H9 (cell line): Measurements from ENCODE around the gene COL4A1. TPM values are rescaled to one million over a fixed set of nuclear protein-coding genes. Genes with fewer than 3 reads are reported as not detected.
A peak's percentile ranks its signal among the peaks of the same experiment; 100 is the strongest.

ENCODE experiments used
- DNase-seq: peaks from one replicate; pipeline ENCODE4 v3.0.0-alpha.2; 2017
- H2AFZ ChIP-seq: one replicate; pipeline ENCODE4 v1.6.1; 2013; ENCODE audit warnings: mild to moderate bottlenecking, low read length, control low read depth, moderate library complexity
- H2AK5ac ChIP-seq: 2 replicates; pipeline ENCODE4 v1.6.1; 2013; ENCODE audit warnings: low read length, control low read depth, mixed read lengths; ENCODE audit not compliant: insufficient read length
- H2BK120ac ChIP-seq: one replicate; pipeline ENCODE4 v1.6.1; 2013; ENCODE audit warnings: low read depth, mild to moderate bottlenecking, low read length, control low read depth, inconsistent platforms; ENCODE audit not compliant: poor library complexity, severe bottlenecking
- H2BK12ac ChIP-seq: 2 replicates; pipeline ENCODE4 v1.6.1; 2013; ENCODE audit warnings: low read length, control low read depth, mixed read lengths, low read depth; ENCODE audit not compliant: insufficient read length
- H2BK15ac ChIP-seq: 2 replicates; pipeline ENCODE4 v1.6.1; 2013; ENCODE audit warnings: low read depth, low read length, control low read depth
- H2BK20ac ChIP-seq: one replicate; pipeline ENCODE4 v1.6.1; 2013; ENCODE audit warnings: low read depth, mild to moderate bottlenecking, low read length, control low read depth, inconsistent platforms; ENCODE audit not compliant: poor library complexity, severe bottlenecking
- H2BK5ac ChIP-seq: 2 replicates; pipeline ENCODE4 v1.6.1; 2013; ENCODE audit warnings: low read length, control low read depth, mixed read lengths; ENCODE audit not compliant: insufficient read length
- H3K14ac ChIP-seq: 2 replicates; pipeline ENCODE4 v1.6.1; 2013; ENCODE audit warnings: low read length, control low read depth; ENCODE audit not compliant: insufficient read depth
- H3K18ac ChIP-seq: 2 replicates; pipeline ENCODE4 v1.6.1; 2013; ENCODE audit warnings: low read depth, mild to moderate bottlenecking, mixed read lengths, low read length, control low read depth; ENCODE audit not compliant: insufficient read length
- H3K23ac ChIP-seq: 2 replicates; pipeline ENCODE4 v1.6.1; 2013; ENCODE audit warnings: low read length, control low read depth, mixed read lengths, low read depth; ENCODE audit not compliant: insufficient read length
- H3K23me2 ChIP-seq: 2 replicates; pipeline ENCODE4 v1.6.1; 2013; ENCODE audit warnings: low read depth, mild to moderate bottlenecking, mixed read lengths, low read length, control low read depth; ENCODE audit not compliant: insufficient read length, poor library complexity, severe bottlenecking
- H3K27ac ChIP-seq: 2 replicates; pipeline ENCODE4 v1.5.1; 2013; ENCODE audit warnings: low read length, control low read depth, mixed read lengths, low read depth; ENCODE audit not compliant: insufficient read length
- H3K27me3 ChIP-seq: 2 replicates; pipeline ENCODE4 v1.6.1; 2013; ENCODE audit warnings: low read length, control low read depth, inconsistent platforms; ENCODE audit not compliant: insufficient read depth
- H3K4ac ChIP-seq: 2 replicates; pipeline ENCODE4 v1.6.1; 2013; ENCODE audit warnings: low read depth, mild to moderate bottlenecking, control low read depth, inconsistent platforms, low read length, moderate library complexity
- H3K4me1 ChIP-seq: 2 replicates; pipeline ENCODE4 v1.6.1; 2013; ENCODE audit warnings: low read length, control low read depth, inconsistent platforms; ENCODE audit not compliant: insufficient read depth
- H3K4me2 ChIP-seq: 2 replicates; pipeline ENCODE4 v1.6.1; 2013; ENCODE audit warnings: low read length, control low read depth, mixed read lengths; ENCODE audit not compliant: insufficient read length, insufficient read depth
- H3K56ac ChIP-seq: 2 replicates; pipeline ENCODE4 v1.6.1; 2013; ENCODE audit warnings: low read depth, mild to moderate bottlenecking, mixed read lengths, low read length, control low read depth; ENCODE audit not compliant: insufficient read length
- H3K79me1 ChIP-seq: 2 replicates; pipeline ENCODE4 v1.6.1; 2013; ENCODE audit warnings: low read depth, mild to moderate bottlenecking, moderate library complexity, low read length, control low read depth, inconsistent platforms; ENCODE audit not compliant: insufficient read depth, poor library complexity, severe bottlenecking
- H3K79me2 ChIP-seq: 2 replicates; pipeline ENCODE4 v1.6.1; 2013; ENCODE audit warnings: low read length, control low read depth, inconsistent platforms; ENCODE audit not compliant: insufficient read depth
- H3K9ac ChIP-seq: 2 replicates; pipeline ENCODE4 v1.6.1; 2013; ENCODE audit warnings: low read length, control low read depth, mixed read lengths; ENCODE audit not compliant: insufficient read length; ENCODE audit errors: extremely low read depth
- H3K9me3 ChIP-seq: one replicate; pipeline ENCODE4 v1.6.1; 2013; ENCODE audit warnings: low read depth, low read length, inconsistent platforms; ENCODE audit not compliant: control insufficient read depth
- H3T11ph ChIP-seq: one replicate; pipeline ENCODE4 v1.6.1; 2013; ENCODE audit warnings: mild to moderate bottlenecking, low read length, control low read depth, inconsistent platforms
- H4K20me1 ChIP-seq: one replicate; pipeline ENCODE4 v1.6.1; 2013; ENCODE audit not compliant: control insufficient read depth, insufficient read length, insufficient read depth
- H4K5ac ChIP-seq: 2 replicates; pipeline ENCODE4 v1.6.1; 2013; ENCODE audit warnings: low read depth, mild to moderate bottlenecking, mixed read lengths, low read length, control low read depth; ENCODE audit not compliant: insufficient read length
- H4K8ac ChIP-seq: replicated peaks from 2 replicates; pipeline ENCODE4 v1.6.1; 2013; ENCODE audit warnings: low read length, control low read depth, mixed read lengths, low read depth; ENCODE audit not compliant: insufficient read length
- H4K91ac ChIP-seq: 2 replicates; pipeline ENCODE4 v1.6.1; 2013; ENCODE audit warnings: low read depth, mild to moderate bottlenecking, moderate library complexity, mixed read lengths, low read length, control low read depth; ENCODE audit not compliant: insufficient read length
- H3K27ac Mint-ChIP-seq, 3 experiments: 2 replicates in 2 of 3; 3 replicates in 1 of 3; pipeline ENCODE4 v1.8.0; 2020 to 2021; ENCODE audit warnings: mixed read lengths in 3 of 3, mild to moderate bottlenecking in 1 of 3, moderate library complexity in 1 of 3
- H3K27me3 Mint-ChIP-seq: 2 replicates; pipeline ENCODE4 v1.8.0; 2021; ENCODE audit warnings: low read depth, mild to moderate bottlenecking, moderate library complexity, mixed read lengths
- H3K36me3 Mint-ChIP-seq, 3 experiments: 2 replicates in 2 of 3; 3 replicates in 1 of 3; pipeline ENCODE4 v1.8.0; 2020 to 2021; ENCODE audit warnings: low read depth in 3 of 3, mixed read lengths in 3 of 3; ENCODE audit not compliant: insufficient read depth in 1 of 3
- H3K4me1 Mint-ChIP-seq, 2 experiments: 2 replicates each; pipeline ENCODE4 v1.8.0; 2020; ENCODE audit warnings: mixed read lengths in 2 of 2
- H3K4me3 Mint-ChIP-seq, 2 experiments: 2 replicates in 1 of 2; 3 replicates in 1 of 2; pipeline ENCODE4 v1.8.0; 2020 to 2021; ENCODE audit warnings: mild to moderate bottlenecking in 2 of 2, mixed read lengths in 2 of 2, moderate library complexity in 1 of 2
- H3K9me3 Mint-ChIP-seq, 2 experiments: 2 replicates in 1 of 2; 3 replicates in 1 of 2; pipeline ENCODE4 v1.8.0; 2020; ENCODE audit warnings: mild to moderate bottlenecking in 2 of 2, mixed read lengths in 2 of 2, moderate library complexity in 1 of 2
- CTCF ChIP-seq: fragments of 200-600 bp; sonication (generic); conservative IDR thresholded peaks from 3 replicates; pipeline ENCODE4 v1.8.0; 2021; ENCODE audit warnings: antibody characterized with exemption, mild to moderate bottlenecking
- WGBS: extraction: QIAGEN DNeasy Blood & Tissue Kit; methylation state at CpG from one replicate; pipeline ENCODE4 v1.1.7; 2013; ENCODE audit warnings: missing lambda C conversion rate, low lambda C conversion rate, mixed read lengths; ENCODE audit not compliant: insufficient read length; ENCODE audit errors: extremely low coverage; 5-methylcytosine and 5-hydroxymethylcytosine counted together
- total RNA-seq: library from RNA; stranded (reverse); gene quantifications from 2 replicates; pipeline ENCODE4 v1.2.1, GENCODE V29; 2021

Gene COL4A1
- total RNA-seq, 1 experiment from 2014 or later = 73.1 TPM

- H2BK15ac ChIP-seq = no peak overlapping the region
- H3K27ac Mint-ChIP-seq = peak overlapping the region in 1 of 3 experiments; percentile 19; a peak in 1 of 7 replicates
- H2AK5ac ChIP-seq = no peak overlapping the region
- WGBS = no CpG with 5 or more reads among the region's 10 CpGs
- H3K9ac ChIP-seq = no peak overlapping the region
- H3K14ac ChIP-seq = no peak overlapping the region
- H2AFZ ChIP-seq = no peak overlapping the region
- no peaks in the 10 kb centered on the region for H3K27me3 ChIP-seq
- H4K8ac ChIP-seq = no peak overlapping the region
- H3K4me3 Mint-ChIP-seq = no peak overlapping the region
- H3K4me2 ChIP-seq = no peak overlapping the region
- H3K27ac ChIP-seq = no peak overlapping the region
- H3K18ac ChIP-seq = no peak overlapping the region
- H2BK20ac ChIP-seq = no peak overlapping the region
- peaks cover 0 to 20% (median 10%) of the 10 kb centered on the region in 3 experiments; a peak in 5 of 7 replicates for H3K36me3 Mint-ChIP-seq
- H4K91ac ChIP-seq = no peak overlapping the region
- no peaks in the 10 kb centered on the region for H4K20me1 ChIP-seq
- H3K4me1 Mint-ChIP-seq = peaks cover 5 to 6% of the 10 kb centered on the region in 2 experiments; a peak in 3 of 4 replicates
- DNase-seq = no peak
- H2BK120ac ChIP-seq = no peak overlapping the region
- no peak overlapping the region for H3T11ph ChIP-seq
- no peaks in the 10 kb centered on the region for H3K9me3 Mint-ChIP-seq
- H2BK5ac ChIP-seq = no peak overlapping the region
- H3K79me2 ChIP-seq = no peaks in the 10 kb centered on the region
- no peaks in the 10 kb centered on the region for H3K9me3 ChIP-seq
- H2BK12ac ChIP-seq = no peak overlapping the region
- no peaks in the 10 kb centered on the region for H3K23me2 ChIP-seq
- no peak overlapping the region for H3K56ac ChIP-seq
- no peaks in the 10 kb centered on the region for H3K79me1 ChIP-seq
- no peaks in the 10 kb centered on the region for H3K4me1 ChIP-seq
- no peak overlapping the region for H3K4ac ChIP-seq
- H3K23ac ChIP-seq = no peak overlapping the region
- H3K27me3 Mint-ChIP-seq = peaks cover 2% of the 10 kb centered on the region; the same call in 1 of the 2 replicates
- no peak for TF ChIP-seq CTCF
- H4K5ac ChIP-seq = no peak overlapping the region
These were observed 113.5 kb downstream of the COL4A1 start for GRCh38 chr13:110193491-110193890.
